ENCODE measurements around the gene WNT1. TPM values are rescaled to one million over a fixed set of nuclear protein-coding genes. Genes with fewer than 3 reads are reported as not detected.

The WNT1 gene
- total RNA-seq, 1 donor from 2014 or later, result not detected

DNA sequence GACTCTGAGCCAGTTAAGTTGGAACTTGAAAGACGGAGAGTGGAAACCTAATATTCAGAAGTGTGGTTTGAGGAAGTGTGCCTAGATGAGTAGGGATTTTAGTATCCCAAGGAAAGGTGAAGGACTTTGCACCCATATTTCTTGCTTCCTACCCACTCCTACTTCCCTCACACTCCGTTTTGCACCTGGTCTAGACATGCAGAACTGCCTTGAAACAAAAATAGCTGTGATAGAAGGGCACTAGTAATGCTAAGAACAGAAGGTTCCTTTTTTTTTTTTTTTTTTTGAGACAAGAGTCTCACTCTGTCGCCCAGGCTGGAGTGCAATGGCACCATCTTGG lies 20.1 kb upstream of the WNT1 start:
- H3K9me3 Mint-ChIP-seq (ENCODE audit: unreplicated experiment), result no peaks in the 10 kb centered on the region
- peaks cover 23% of the 10 kb centered on the region for H3K4me1 Mint-ChIP-seq (ENCODE audit: unreplicated experiment)
- peak overlapping the region; percentile 99 for H3K4me3 Mint-ChIP-seq (ENCODE audit: unreplicated experiment)
- no peak for TF ChIP-seq CTCF (IDR thresholded peaks at IDR 0.05)
- DNase-seq (ENCODE audit: extremely low spot score, unreplicated experiment), result no peak
- peaks cover 2% of the 10 kb centered on the region for H3K36me3 Mint-ChIP-seq (ENCODE audit: unreplicated experiment)
- H3K27ac Mint-ChIP-seq (ENCODE audit: unreplicated experiment), result peak overlapping the region; percentile 97
- H3K27me3 Mint-ChIP-seq (ENCODE audit: unreplicated experiment), result peaks cover 11% of the 10 kb centered on the region

DNA sequence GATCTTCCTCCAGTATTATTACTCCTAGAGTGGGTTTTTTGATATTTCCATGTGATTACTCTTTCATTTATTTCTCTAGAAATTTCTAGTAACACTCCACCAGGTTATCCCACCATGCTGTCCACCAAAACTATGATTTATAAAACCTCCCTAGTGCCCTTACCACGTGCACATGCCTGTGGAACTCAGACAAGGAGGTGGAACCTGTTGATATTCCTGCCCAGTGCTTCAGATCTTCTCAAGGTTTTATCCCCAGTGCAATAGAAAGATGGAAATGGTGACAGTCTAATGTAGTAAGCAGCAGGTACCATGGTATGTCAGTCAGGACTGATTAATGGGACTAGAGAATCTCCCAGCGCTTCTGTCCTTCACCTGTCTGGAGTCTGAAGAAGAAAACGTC lies 17.3 kb upstream of the WNT1 start:
- Mint-ChIP-seq H3K36me3 (ENCODE audit: unreplicated experiment) (no peaks in the 10 kb centered on the region), H3K4me3 (ENCODE audit: unreplicated experiment) (no peak overlapping the region), H3K27ac (ENCODE audit: unreplicated experiment) (no peak overlapping the region), H3K9me3 (ENCODE audit: unreplicated experiment) (no peaks in the 10 kb centered on the region), H3K27me3 (ENCODE audit: unreplicated experiment) (peaks cover 26% of the 10 kb centered on the region), H3K4me1 (ENCODE audit: unreplicated experiment) (peaks cover 10% of the 10 kb centered on the region)
- no peak for DNase-seq (ENCODE audit: extremely low spot score, unreplicated experiment)
- TF ChIP-seq CTCF (IDR thresholded peaks at IDR 0.05), result no peak

DNA sequence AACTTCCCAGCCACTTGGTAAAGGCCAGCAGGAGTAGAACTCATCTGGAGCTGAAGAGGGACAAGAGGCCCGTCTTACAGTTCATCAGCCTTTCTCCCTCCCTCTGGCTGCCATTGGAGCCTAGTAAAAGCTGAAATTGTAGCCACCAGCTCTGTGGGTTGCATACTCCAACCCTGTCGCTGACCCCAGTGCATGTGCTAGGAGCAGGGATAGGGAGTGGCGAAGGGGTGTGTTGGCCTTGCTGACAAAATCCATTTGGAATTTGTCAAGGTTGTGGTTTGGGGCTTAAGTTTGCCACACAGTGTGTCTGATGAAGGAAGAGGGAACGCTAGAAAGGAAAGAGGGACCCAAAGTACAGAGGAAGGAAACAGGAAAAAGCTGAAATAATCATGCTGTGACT lies 16.8 kb upstream of the WNT1 start:
- no peak for DNase-seq (ENCODE audit: extremely low spot score, unreplicated experiment)
- Mint-ChIP-seq H3K4me3 (ENCODE audit: unreplicated experiment) (no peak overlapping the region), H3K9me3 (ENCODE audit: unreplicated experiment) (no peaks in the 10 kb centered on the region), H3K4me1 (ENCODE audit: unreplicated experiment) (peaks cover 6% of the 10 kb centered on the region), H3K27me3 (ENCODE audit: unreplicated experiment) (peaks cover 31% of the 10 kb centered on the region), H3K27ac (ENCODE audit: unreplicated experiment) (no peak overlapping the region), H3K36me3 (ENCODE audit: unreplicated experiment) (no peaks in the 10 kb centered on the region)
- TF ChIP-seq CTCF (IDR thresholded peaks at IDR 0.05), result no peak

- no peak for TF ChIP-seq CTCF (IDR thresholded peaks at IDR 0.05)
- Mint-ChIP-seq H3K4me1 (ENCODE audit: unreplicated experiment) (peaks cover 6% of the 10 kb centered on the region), H3K27ac (ENCODE audit: unreplicated experiment) (no peak overlapping the region), H3K36me3 (ENCODE audit: unreplicated experiment) (no peaks in the 10 kb centered on the region), H3K27me3 (ENCODE audit: unreplicated experiment) (peaks cover 33% of the 10 kb centered on the region), H3K9me3 (ENCODE audit: unreplicated experiment) (no peaks in the 10 kb centered on the region), H3K4me3 (ENCODE audit: unreplicated experiment) (no peak overlapping the region)
- no peak for DNase-seq (ENCODE audit: extremely low spot score, unreplicated experiment)
Observed at GRCh38 chr12:48961801-48962200, 16.3 kb upstream of the WNT1 start.

GRCh38 chr12:48965298-48965838 lies 12.8 kb upstream of the WNT1 start:
- H3K27me3 Mint-ChIP-seq (ENCODE audit: unreplicated experiment), result peaks cover 40% of the 10 kb centered on the region
- peak; percentile 53 for TF ChIP-seq CTCF (IDR thresholded peaks at IDR 0.05)

More at GRCh38 chr12:48965298-48965838, 12.8 kb upstream of the WNT1 start:
- H3K36me3 Mint-ChIP-seq (ENCODE audit: unreplicated experiment), result no peaks in the 10 kb centered on the region
- no peak for DNase-seq (ENCODE audit: extremely low spot score, unreplicated experiment)
- no peak overlapping the region for H3K4me3 Mint-ChIP-seq (ENCODE audit: unreplicated experiment)
- H3K9me3 Mint-ChIP-seq (ENCODE audit: unreplicated experiment), result no peaks in the 10 kb centered on the region
- no peak overlapping the region for H3K27ac Mint-ChIP-seq (ENCODE audit: unreplicated experiment)
- peaks cover 7% of the 10 kb centered on the region for H3K4me1 Mint-ChIP-seq (ENCODE audit: unreplicated experiment)

Data from osteocyte (in vitro differentiated cells).